ENCODE data around the gene CYFIP1.
A peak's percentile ranks its signal among the peaks of the same experiment; 100 is the strongest.

The CYFIP1 gene

GRCh38 chr15:22955544-22956119 lies 24.5 kb downstream of the CYFIP1 start:
- H3K4me3 ChIP-seq (replicated peaks; ENCODE audit: insufficient read depth, low read length): no peak overlapping the region
- H3K27me3 ChIP-seq (ENCODE audit: insufficient read depth, poor library complexity, severe bottlenecking): no peaks in the 10 kb centered on the region
- no peak overlapping the region; the same call in none of the 2 replicates for H3K27ac ChIP-seq (replicated peaks)
- peak in 1 of 2 experiments; percentile 21 for DNase-seq (ENCODE audit: low read depth in 1 of 2, low spot score in 1 of 2)
- TF ChIP-seq GABPA (IDR thresholded peaks at IDR 0.05; ENCODE audit: low read depth): no peak
- no peak for TF ChIP-seq REST (IDR thresholded peaks at IDR 0.05; ENCODE audit: insufficient replicate concordance, low read depth)
- no peak for TF ChIP-seq CTCF (IDR thresholded peaks at IDR 0.05; ENCODE audit: insufficient read depth, low read length)
- no peak for TF ChIP-seq SPI1 (IDR thresholded peaks at IDR 0.05; ENCODE audit: borderline replicate concordance, low read depth)
- no peak for TF ChIP-seq POLR2AphosphoS5 (IDR thresholded peaks at IDR 0.05; ENCODE audit: low read depth)

- H3K27ac ChIP-seq (replicated peaks): no peak overlapping the region
- TF ChIP-seq REST (IDR thresholded peaks at IDR 0.05; ENCODE audit: insufficient replicate concordance, low read depth): no peak
Measured at GRCh38 chr15:22954798-22955543, 25.2 kb downstream of the CYFIP1 start.

GRCh38 chr15:22954326-22954725 lies 25.8 kb downstream of the CYFIP1 start:
- H3K4me3 ChIP-seq (replicated peaks; ENCODE audit: insufficient read depth, low read length): no peak overlapping the region
- no peak for DNase-seq (ENCODE audit: low read depth in 1 of 2, low spot score in 1 of 2)
- TF ChIP-seq CTCF (IDR thresholded peaks at IDR 0.05; ENCODE audit: insufficient read depth, low read length) (no peak), GABPA (IDR thresholded peaks at IDR 0.05; ENCODE audit: low read depth) (no peak), POLR2AphosphoS5 (IDR thresholded peaks at IDR 0.05; ENCODE audit: low read depth) (no peak)
- H3K27ac ChIP-seq (replicated peaks): no peak overlapping the region
- no peaks in the 10 kb centered on the region for H3K27me3 ChIP-seq (ENCODE audit: insufficient read depth, poor library complexity, severe bottlenecking)

More at GRCh38 chr15:22954798-22955543, 25.2 kb downstream of the CYFIP1 start:
- no peak for DNase-seq (ENCODE audit: low read depth in 1 of 2, low spot score in 1 of 2)
- Histone ChIP-seq H3K4me3 (replicated peaks; ENCODE audit: insufficient read depth, low read length) (no peak overlapping the region), H3K27me3 (ENCODE audit: insufficient read depth, poor library complexity, severe bottlenecking) (no peaks in the 10 kb centered on the region)

GRCh38 chr15:22952796-22953579 lies 27.2 kb downstream of the CYFIP1 start:
- no peak for DNase-seq (ENCODE audit: low read depth in 1 of 2, low spot score in 1 of 2)
- H3K27me3 ChIP-seq (ENCODE audit: insufficient read depth, poor library complexity, severe bottlenecking): no peaks in the 10 kb centered on the region

More at GRCh38 chr15:22952796-22953579, 27.2 kb downstream of the CYFIP1 start:
- TF ChIP-seq SPI1 (IDR thresholded peaks at IDR 0.05; ENCODE audit: borderline replicate concordance, low read depth): no peak
- TF ChIP-seq CTCF (IDR thresholded peaks at IDR 0.05; ENCODE audit: insufficient read depth, low read length): no peak
- TF ChIP-seq POLR2AphosphoS5 (IDR thresholded peaks at IDR 0.05; ENCODE audit: low read depth): no peak
- TF ChIP-seq REST (IDR thresholded peaks at IDR 0.05; ENCODE audit: insufficient replicate concordance, low read depth): no peak
- TF ChIP-seq GABPA (IDR thresholded peaks at IDR 0.05; ENCODE audit: low read depth): no peak
- H3K27ac ChIP-seq (replicated peaks): no peak overlapping the region
- H3K4me3 ChIP-seq (replicated peaks; ENCODE audit: insufficient read depth, low read length): no peak overlapping the region

Data from HL-60 (cell line).